Muscle layer of duodenum (tissue), 2 donors: ENCODE results near the gene EHF.

Experiments
- H3K27ac ChIP-seq: one replicate; pipeline ENCODE4 v1.7.0; 2013; ENCODE audit warnings: mild to moderate bottlenecking, low read length
- H3K27me3 ChIP-seq: one replicate; pipeline ENCODE4 v1.7.0; 2013; ENCODE audit warnings: low read depth, mild to moderate bottlenecking, control low read depth, low read length
- H3K36me3 ChIP-seq, 2 donors: one replicate each; pipeline ENCODE4 v1.7.0; 2013; ENCODE audit warnings: low read length in 2 of 2, control low read depth in 1 of 2, mild to moderate bottlenecking in 1 of 2; ENCODE audit not compliant: insufficient read depth in 2 of 2, control insufficient read depth in 1 of 2
- H3K4me1 ChIP-seq, 2 donors: one replicate each; pipeline ENCODE4 v1.7.0; 2013; ENCODE audit warnings: low read length in 2 of 2, mild to moderate bottlenecking in 2 of 2, control low read depth in 1 of 2, moderate library complexity in 1 of 2; ENCODE audit not compliant: insufficient read depth in 2 of 2, control insufficient read depth in 1 of 2
- H3K4me3 ChIP-seq, 2 donors: one replicate each; pipeline ENCODE4 v1.7.0; 2013; ENCODE audit warnings: low read length in 2 of 2, low read depth in 1 of 2, mild to moderate bottlenecking in 1 of 2
- H3K9me3 ChIP-seq, 2 donors: one replicate each; pipeline ENCODE4 v1.7.0; 2013; ENCODE audit warnings: low read length in 2 of 2, control low read depth in 1 of 2, mild to moderate bottlenecking in 1 of 2; ENCODE audit not compliant: control insufficient read depth in 1 of 2
- donor health status: healthy.

The EHF gene

DNA sequence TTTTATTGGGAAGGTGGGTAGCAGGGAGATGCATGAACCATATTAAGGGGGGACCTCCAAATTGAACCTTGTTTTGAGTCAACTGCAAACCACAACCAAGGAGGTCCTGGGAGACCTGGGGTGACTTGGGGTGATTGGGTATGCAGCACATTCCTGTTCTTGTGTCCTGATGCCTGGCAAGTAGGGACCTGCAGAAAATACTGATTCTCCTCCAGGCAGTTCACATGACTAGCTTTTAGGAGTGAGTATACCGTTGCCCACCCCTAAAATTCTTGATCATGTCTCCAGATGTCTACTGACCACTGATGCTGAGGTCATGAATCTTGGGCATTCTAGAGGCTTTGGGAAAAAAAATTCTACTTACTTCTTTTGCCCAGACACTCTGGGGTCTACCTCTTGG lies 6.3 kb downstream of the EHF start:
- H3K27ac ChIP-seq = no peak overlapping the region
- H3K4me1 ChIP-seq = no peaks in the 10 kb centered on the region
- no peaks in the 10 kb centered on the region for H3K36me3 ChIP-seq
- H3K9me3 ChIP-seq = no peaks in the 10 kb centered on the region
- H3K27me3 ChIP-seq = no peaks in the 10 kb centered on the region
- no peak overlapping the region for H3K4me3 ChIP-seq

DNA sequence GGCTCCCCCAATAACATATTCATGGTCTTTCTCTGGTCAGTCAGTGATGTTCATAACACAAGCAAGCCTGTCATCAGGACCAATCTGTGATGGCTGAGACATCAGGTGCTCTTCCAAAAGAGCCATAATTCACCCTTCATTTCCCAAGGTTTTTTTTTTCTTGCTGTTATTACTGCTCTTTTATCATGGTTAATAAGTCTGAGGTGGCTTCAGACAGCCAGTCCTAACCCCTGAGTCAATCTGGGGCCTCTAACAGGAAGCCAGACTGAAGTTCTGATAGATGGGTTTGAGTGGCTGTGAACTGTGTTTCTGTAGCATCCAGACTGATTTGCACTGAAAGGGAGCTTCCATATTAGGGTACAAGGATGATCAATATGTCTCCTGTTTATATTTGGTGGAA lies 8.8 kb downstream of the EHF start:
- H3K27ac ChIP-seq = no peak overlapping the region

GRCh38 chr11:34630544-34630943 lies 9.7 kb downstream of the EHF start:
- no peak overlapping the region for H3K4me3 ChIP-seq
- H3K27me3 ChIP-seq = no peaks in the 10 kb centered on the region
- no peaks in the 10 kb centered on the region for H3K9me3 ChIP-seq
- H3K4me1 ChIP-seq = no peaks in the 10 kb centered on the region
- no peaks in the 10 kb centered on the region for H3K36me3 ChIP-seq
- no peak overlapping the region for H3K27ac ChIP-seq

More for the DNA sequence above, 8.8 kb downstream of the EHF start:
- H3K9me3 ChIP-seq = no peaks in the 10 kb centered on the region
- no peaks in the 10 kb centered on the region for H3K27me3 ChIP-seq
- no peaks in the 10 kb centered on the region for H3K4me1 ChIP-seq
- H3K36me3 ChIP-seq = no peaks in the 10 kb centered on the region
- no peak overlapping the region for H3K4me3 ChIP-seq

GRCh38 chr11:34631297-34631696 lies 10.4 kb downstream of the EHF start:
- Histone ChIP-seq H3K4me3 (no peak overlapping the region), H3K9me3 (no peaks in the 10 kb centered on the region), H3K4me1 (no peaks in the 10 kb centered on the region), H3K36me3 (no peaks in the 10 kb centered on the region), H3K27me3 (no peaks in the 10 kb centered on the region), H3K27ac (no peak overlapping the region)

DNA sequence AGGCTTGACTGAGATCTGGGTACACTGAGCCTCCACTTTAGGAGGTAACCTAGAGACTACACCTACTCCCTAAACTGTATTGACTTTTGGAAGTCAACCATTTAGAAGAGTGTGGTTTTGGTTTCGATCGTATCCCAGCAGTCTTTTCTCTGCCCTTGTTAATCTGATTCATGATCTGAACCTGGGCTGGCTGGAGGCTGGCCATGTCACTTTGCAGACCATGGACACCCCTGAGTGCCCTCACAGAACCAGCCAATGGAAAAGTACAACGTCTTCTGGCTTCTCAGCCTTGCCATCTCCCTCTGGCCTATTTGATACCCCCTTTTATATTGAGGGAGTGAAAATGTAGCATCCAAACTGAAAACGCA lies 10.8 kb downstream of the EHF start:
- Histone ChIP-seq H3K36me3 (no peaks in the 10 kb centered on the region), H3K4me3 (no peak overlapping the region), H3K27me3 (no peaks in the 10 kb centered on the region), H3K9me3 (no peaks in the 10 kb centered on the region), H3K27ac (no peak overlapping the region), H3K4me1 (no peaks in the 10 kb centered on the region)

DNA sequence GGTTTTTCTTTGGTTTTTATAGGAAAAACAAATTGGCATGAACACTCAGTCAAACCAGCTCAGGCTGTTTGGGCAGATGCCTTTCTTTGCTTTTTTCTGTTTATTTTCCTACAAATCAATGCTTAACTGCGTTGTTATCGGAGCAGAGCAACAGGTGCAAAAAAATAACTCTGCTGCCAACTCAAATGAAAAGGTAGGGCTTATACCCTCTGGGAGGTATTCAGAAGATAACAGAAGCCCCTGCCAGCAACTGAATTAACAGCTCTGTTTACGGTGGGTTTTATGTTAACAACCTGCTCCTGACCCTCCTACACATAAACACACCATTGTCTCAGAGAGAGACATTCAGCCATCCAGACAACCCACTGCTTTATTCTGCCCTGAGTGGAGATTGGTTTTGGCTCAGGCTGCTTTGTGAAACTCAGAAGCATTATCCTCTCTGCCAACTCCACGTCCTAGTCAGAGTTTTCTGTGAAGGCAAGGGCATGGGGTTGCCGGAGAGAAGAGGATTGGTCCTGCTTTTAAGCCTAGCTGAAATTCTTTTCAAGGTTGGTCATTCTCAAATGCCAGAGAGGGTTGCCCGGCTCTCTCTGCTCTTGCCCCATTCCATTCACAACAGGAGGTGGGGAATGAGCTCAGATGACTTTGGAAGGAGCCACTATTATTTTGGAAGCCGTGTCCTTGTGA lies 11.4 kb downstream of the EHF start:
- no peaks in the 10 kb centered on the region for H3K36me3 ChIP-seq
- no peak overlapping the region for H3K4me3 ChIP-seq
- H3K27ac ChIP-seq = no peak overlapping the region
- no peaks in the 10 kb centered on the region for H3K9me3 ChIP-seq
- no peaks in the 10 kb centered on the region for H3K4me1 ChIP-seq
- no peaks in the 10 kb centered on the region for H3K27me3 ChIP-seq

GRCh38 chr11:34633640-34633989 lies 12.7 kb downstream of the EHF start:
- Histone ChIP-seq H3K4me1 (no peaks in the 10 kb centered on the region), H3K27me3 (no peaks in the 10 kb centered on the region), H3K9me3 (no peaks in the 10 kb centered on the region), H3K27ac (peak overlapping the region; percentile 10), H3K36me3 (no peaks in the 10 kb centered on the region), H3K4me3 (no peak overlapping the region)

- H3K9me3 ChIP-seq = no peaks in the 10 kb centered on the region
- no peaks in the 10 kb centered on the region for H3K27me3 ChIP-seq
- H3K36me3 ChIP-seq = no peaks in the 10 kb centered on the region
- no peak overlapping the region for H3K4me3 ChIP-seq
- H3K4me1 ChIP-seq = no peaks in the 10 kb centered on the region
- peak overlapping the region; percentile 10 for H3K27ac ChIP-seq
These were observed 13.2 kb downstream of the EHF start for GRCh38 chr11:34633990-34634693.

GRCh38 chr11:34634694-34635062 lies 13.8 kb downstream of the EHF start:
- Histone ChIP-seq H3K4me3 (no peak overlapping the region), H3K4me1 (no peaks in the 10 kb centered on the region), H3K36me3 (no peaks in the 10 kb centered on the region), H3K9me3 (no peaks in the 10 kb centered on the region), H3K27me3 (no peaks in the 10 kb centered on the region), H3K27ac (peak overlapping the region; percentile 10)

DNA sequence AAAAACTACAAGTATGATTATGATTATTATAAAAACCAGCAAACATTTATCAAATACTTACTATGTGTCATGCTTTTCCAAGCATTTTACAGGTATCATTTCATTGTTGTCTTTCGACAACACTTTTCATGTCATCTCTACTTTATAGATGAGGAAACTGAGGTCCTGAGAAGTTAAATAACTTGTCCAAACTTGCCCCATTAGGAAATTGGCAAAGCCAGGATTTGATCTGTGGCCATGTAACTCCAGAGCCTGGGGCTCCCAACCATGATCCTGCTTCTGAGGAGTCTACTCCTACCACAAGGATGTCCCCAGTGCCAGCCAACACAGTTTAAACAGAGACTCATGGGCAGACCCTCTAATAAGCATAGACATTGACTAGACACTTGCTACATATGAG lies 15.2 kb downstream of the EHF start:
- Histone ChIP-seq H3K4me1 (no peaks in the 10 kb centered on the region), H3K27ac (peak overlapping the region; percentile 35)

DNA sequence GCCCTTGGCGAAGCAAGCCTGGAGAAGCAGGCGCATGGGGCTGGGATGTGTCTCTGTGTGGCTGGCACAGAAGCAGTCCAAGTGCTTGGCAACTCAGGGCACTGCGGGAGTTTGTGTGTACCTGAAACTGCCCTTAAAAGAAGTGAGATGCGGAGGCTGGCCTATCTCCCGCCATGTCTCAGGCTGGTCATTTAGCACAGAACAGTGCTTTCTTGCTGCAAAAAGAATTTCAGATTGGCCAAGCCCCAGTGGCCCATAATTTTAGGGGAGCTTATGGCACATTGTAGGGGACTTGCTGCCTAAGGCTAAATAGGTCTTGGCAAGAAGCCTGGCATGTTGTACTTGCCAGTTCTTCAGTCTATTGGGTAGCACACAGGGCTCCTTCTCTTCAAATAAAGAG lies 16.4 kb downstream of the EHF start:
- Histone ChIP-seq H3K27ac (no peak overlapping the region), H3K9me3 (no peaks in the 10 kb centered on the region), H3K4me1 (no peaks in the 10 kb centered on the region), H3K36me3 (no peaks in the 10 kb centered on the region), H3K27me3 (no peaks in the 10 kb centered on the region), H3K4me3 (no peak overlapping the region)

More for the DNA sequence above, 15.2 kb downstream of the EHF start:
- Histone ChIP-seq H3K27me3 (no peaks in the 10 kb centered on the region), H3K9me3 (no peaks in the 10 kb centered on the region), H3K36me3 (no peaks in the 10 kb centered on the region), H3K4me3 (no peak overlapping the region)

- no peaks in the 10 kb centered on the region for H3K4me1 ChIP-seq
- H3K27me3 ChIP-seq = no peaks in the 10 kb centered on the region
- no peak overlapping the region for H3K4me3 ChIP-seq
- no peaks in the 10 kb centered on the region for H3K36me3 ChIP-seq
- peak overlapping the region; percentile 57 for H3K27ac ChIP-seq
- no peaks in the 10 kb centered on the region for H3K9me3 ChIP-seq
These were observed 18.0 kb downstream of the EHF start for GRCh38 chr11:34638897-34639296.
